Naive thymus-derived CD8-positive, alpha-beta T cell (primary cell): ENCODE data around the gene SCPEP1. TPM values are rescaled to one million over a fixed set of nuclear protein-coding genes. Genes with fewer than 3 reads are reported as not detected.

ENCODE experiments used
- ATAC-seq, 2 donors: fragments of 150-1000 bp; cut with Tn5 transposase in 1 of 2; sonication (Bioruptor Pico), chemical (Tn5 transposase) in 1 of 2; 1 replicate in 1 of 2; 2 replicates in 1 of 2; pipeline ENCODE4 v1.10.0; 2021; ENCODE audit warnings: mild to moderate bottlenecking in 2 of 2, moderate library complexity in 2 of 2
- POLR2A ChIA-PET: fragments of 350-600 bp; sonication (Branson Sonifier 250); formaldehyde crosslinking; loops from one replicate; lab custom pipeline; 2021; ENCODE audit warnings: antibody characterized with exemption; lab: Charles Lee
- DNase-seq, 10 donors: peaks; one replicate each; pipeline versions ENCODE4 v3.0.0 to v3.0.0-alpha.2; 2020 to 2022
- H3K27ac Mint-ChIP-seq, 10 donors: one replicate each; pipeline ENCODE4 v1.8.0; 2020 to 2022; ENCODE audit warnings: mild to moderate bottlenecking in 10 of 10, mixed read lengths in 10 of 10, moderate library complexity in 4 of 10, inconsistent platforms in 1 of 10
- H3K27me3 Mint-ChIP-seq, 5 donors: one replicate each; pipeline ENCODE4 v1.8.0; 2021 to 2022; ENCODE audit warnings: mixed read lengths in 5 of 5
- H3K36me3 Mint-ChIP-seq, 3 donors: one replicate each; pipeline ENCODE4 v1.8.0; 2020 to 2022; ENCODE audit warnings: mixed read lengths in 3 of 3, mild to moderate bottlenecking in 2 of 3, inconsistent platforms in 1 of 3
- H3K4me1 Mint-ChIP-seq, 4 donors: one replicate each; pipeline ENCODE4 v1.8.0; 2021 to 2022; ENCODE audit warnings: mixed read lengths in 4 of 4
- H3K4me3 Mint-ChIP-seq, 10 donors: one replicate each; pipeline ENCODE4 v1.8.0; 2020 to 2022; ENCODE audit warnings: mild to moderate bottlenecking in 10 of 10, mixed read lengths in 10 of 10, moderate library complexity in 6 of 10, inconsistent platforms in 1 of 10
- H3K9me3 Mint-ChIP-seq, 9 donors: one replicate each; pipeline ENCODE4 v1.8.0; 2020 to 2022; ENCODE audit warnings: mixed read lengths in 9 of 9, mild to moderate bottlenecking in 3 of 9, inconsistent platforms in 1 of 9, moderate library complexity in 1 of 9
- polyA plus RNA-seq, 3 donors: library from polyadenylated mRNA; unstranded; fragments of 300-500 nt; fragmentation: Illumina TruSeq; gene quantifications; one replicate each; pipeline ENCODE4 v1.2.3, GENCODE V29; 2021
- total RNA-seq, 8 experiments: library from RNA in 2 of 8; stranded (reverse) in 2 of 8; gene quantifications; one replicate each; pipeline ENCODE4 v1.2.3 and lab custom pipeline; 2021 to 2026

Gene SCPEP1
- total and polyA plus RNA-seq, 5 experiments from 2014 or later = 17.6 to 32.7 (median 28.2) TPM

DNA sequence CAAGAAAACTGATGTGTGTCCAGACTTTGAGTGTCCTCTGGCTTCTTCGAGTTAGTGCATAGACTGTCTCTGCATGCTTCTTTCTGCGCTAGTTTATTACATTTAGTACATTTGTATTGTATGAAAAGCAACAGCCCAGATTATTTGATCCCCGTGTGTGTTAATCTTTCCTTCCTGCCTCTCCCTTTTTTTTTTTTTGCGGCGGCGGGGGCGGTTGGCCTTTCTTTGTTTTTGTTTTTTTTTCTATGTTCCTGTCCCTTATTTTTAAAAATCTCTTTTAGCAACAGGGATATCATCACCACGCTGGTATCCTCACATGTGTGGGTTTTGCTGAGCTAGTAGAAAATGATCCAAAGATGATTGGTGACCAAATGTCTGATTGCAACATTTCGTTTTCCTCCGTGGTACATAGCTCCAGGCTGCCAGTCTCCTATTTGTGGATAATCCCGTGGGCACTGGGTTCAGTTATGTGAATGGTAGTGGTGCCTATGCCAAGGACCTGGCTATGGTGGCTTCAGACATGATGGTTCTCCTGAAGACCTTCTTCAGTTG is 9.4 kb downstream of the SCPEP1 start:
- Mint-ChIP-seq H3K9me3 (no peaks in the 10 kb centered on the region), H3K36me3 (peaks cover 0 to 77% (median 30%) of the 10 kb centered on the region in 3 donors), H3K4me1 (peaks cover 0 to 12% (median 3%) of the 10 kb centered on the region in 4 donors), H3K4me3 (no peak overlapping the region), H3K27me3 (no peaks in the 10 kb centered on the region), H3K27ac (no peak overlapping the region)
- DNase-seq (no peak), ATAC-seq (no peak)
- POLR2A ChIA-PET = interaction anchor here (0.6 to 0.7 kb wide), 3 partner anchors 9 to 68 kb away, joined by 3 to 5 read pairs (median 3); partner anchors contain the start of gene COIL

DNA sequence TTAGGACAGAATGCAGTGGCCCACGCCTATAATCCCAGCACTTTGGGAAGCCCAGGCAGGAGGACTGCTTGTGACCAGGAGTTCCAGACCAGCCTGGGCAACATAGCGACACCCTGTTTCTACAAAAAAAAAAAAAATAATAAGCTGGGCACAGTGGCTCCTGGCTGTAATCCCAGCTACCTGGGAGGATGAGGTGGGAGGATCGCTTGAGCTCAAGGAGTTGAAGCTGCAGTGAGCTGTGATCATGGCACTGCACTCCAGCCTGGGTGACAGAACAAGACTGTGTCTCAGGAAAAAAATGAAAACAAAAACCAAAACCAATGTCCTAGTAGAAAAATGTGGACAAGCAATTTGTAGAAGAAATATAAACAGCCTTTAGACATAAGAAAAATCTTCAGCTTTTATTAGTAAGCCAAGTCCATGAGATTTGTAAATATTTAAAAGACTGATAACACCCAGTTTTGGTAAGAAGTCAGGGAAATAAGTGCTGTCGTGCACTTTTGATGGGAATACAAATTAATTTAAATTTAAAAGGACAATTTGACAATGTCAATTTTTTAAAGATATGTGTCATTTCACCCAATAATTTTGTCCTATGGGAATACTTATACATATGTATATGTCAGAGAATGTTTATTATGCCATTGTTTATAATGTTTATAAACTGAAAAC is 11.1 kb downstream of the SCPEP1 start:
- Mint-ChIP-seq H3K36me3 (peaks cover 0 to 71% (median 28%) of the 10 kb centered on the region in 3 donors), H3K27me3 (no peaks in the 10 kb centered on the region), H3K9me3 (no peaks in the 10 kb centered on the region), H3K4me3 (no peak overlapping the region), H3K27ac (no peak overlapping the region), H3K4me1 (peaks cover 0 to 8% (median 3%) of the 10 kb centered on the region in 4 donors)
- DNase-seq = no peak
- ATAC-seq = no peak
- POLR2A ChIA-PET = interaction anchor here (0.7 kb wide), 1 partner anchor 9 kb away, joined by 7 read pairs; no protein-coding TSS in a partner anchor

DNA sequence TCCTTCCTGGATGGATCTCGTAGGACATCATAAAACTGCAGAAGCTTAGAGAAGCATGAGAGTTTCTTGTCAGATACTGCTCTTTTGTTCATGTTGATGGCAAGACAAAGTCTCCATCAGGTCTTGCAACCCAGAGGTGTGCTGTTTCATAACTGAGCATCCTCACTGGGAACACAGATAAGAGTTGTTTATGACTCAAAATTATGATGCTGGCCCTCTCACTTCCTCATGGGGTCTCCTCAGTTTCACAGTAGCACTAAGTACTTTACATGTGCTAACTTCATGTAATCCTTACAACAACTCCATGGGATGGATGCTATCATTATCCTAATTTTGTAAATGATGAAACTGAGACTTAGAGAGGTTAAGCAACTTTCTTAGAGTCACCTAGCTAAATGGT is 14.4 kb downstream of the SCPEP1 start:
- no peaks in the 10 kb centered on the region for H3K9me3 Mint-ChIP-seq
- no peaks in the 10 kb centered on the region for H3K4me1 Mint-ChIP-seq
- H3K27ac Mint-ChIP-seq = no peak overlapping the region
- H3K27me3 Mint-ChIP-seq = no peaks in the 10 kb centered on the region
- POLR2A ChIA-PET = no interaction called here
- H3K36me3 Mint-ChIP-seq = peaks cover 0 to 63% (median 28%) of the 10 kb centered on the region in 3 donors
- DNase-seq (no peak), ATAC-seq (no peak)
- H3K4me3 Mint-ChIP-seq = no peak overlapping the region

DNA sequence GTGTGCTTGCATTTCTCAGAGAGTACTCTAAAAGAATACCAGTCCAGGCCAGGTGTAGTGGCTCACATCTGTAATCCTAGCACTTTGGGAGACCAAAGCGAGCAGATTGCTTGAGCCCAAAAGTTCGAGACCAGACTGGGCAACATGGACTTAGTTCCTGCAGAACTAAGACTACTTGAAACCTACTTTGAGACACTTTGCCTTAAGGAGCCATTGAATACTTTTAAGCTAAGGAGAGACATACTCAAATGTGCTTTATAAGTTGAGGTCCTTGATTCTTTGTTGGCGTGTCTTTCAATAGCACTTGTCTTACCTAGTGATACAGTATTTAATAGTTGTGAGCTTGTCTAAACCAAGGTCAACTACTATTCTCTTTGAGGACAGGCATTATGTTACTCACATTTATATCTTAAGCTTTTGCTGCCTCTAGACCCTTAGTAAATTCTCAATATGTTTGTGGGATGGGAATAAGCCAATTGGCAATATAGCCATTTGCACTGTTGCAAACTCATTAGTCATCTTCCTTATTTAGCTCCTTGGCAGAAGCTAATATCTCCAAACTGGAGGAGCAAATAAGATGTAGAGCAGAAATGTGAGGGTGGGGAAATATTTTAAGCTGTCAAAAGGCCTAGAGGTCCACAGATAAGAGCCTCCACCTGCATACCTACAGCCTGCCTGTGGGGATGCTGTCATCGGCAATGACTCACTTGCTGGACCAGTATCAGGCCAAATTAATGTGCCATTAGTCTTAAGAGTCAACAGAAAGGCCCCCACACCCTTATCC is 16.3 kb downstream of the SCPEP1 start:
- H3K4me3 Mint-ChIP-seq = no peak overlapping the region
- ATAC-seq (no peak), DNase-seq (no peak)
- POLR2A ChIA-PET = no interaction called here
- no peak overlapping the region for H3K27ac Mint-ChIP-seq
- H3K27me3 Mint-ChIP-seq = no peaks in the 10 kb centered on the region
- no peaks in the 10 kb centered on the region for H3K9me3 Mint-ChIP-seq
- no peaks in the 10 kb centered on the region for H3K4me1 Mint-ChIP-seq
- H3K36me3 Mint-ChIP-seq = peaks cover 0 to 61% (median 31%) of the 10 kb centered on the region in 3 donors

DNA sequence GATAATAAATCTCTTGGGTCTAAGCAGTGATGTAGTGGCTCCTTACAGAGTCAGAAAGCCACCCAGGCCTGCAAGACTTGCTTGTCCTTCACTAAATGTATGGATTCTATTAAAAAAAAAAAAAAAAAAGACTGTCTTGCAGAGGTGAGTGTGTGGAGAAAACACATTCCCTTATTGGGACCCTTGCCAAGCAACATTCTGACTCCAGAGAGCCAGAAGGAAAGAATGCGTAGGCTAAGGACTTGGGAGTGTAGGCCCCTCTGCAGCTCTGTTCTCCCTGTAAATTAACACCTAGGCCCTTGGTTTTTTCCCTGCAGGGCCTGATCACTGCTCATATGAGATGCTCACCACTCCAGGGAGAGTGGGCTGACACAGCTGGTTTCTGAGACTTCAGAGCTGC is 17.8 kb downstream of the SCPEP1 start:
- POLR2A ChIA-PET = no interaction called here

DNA sequence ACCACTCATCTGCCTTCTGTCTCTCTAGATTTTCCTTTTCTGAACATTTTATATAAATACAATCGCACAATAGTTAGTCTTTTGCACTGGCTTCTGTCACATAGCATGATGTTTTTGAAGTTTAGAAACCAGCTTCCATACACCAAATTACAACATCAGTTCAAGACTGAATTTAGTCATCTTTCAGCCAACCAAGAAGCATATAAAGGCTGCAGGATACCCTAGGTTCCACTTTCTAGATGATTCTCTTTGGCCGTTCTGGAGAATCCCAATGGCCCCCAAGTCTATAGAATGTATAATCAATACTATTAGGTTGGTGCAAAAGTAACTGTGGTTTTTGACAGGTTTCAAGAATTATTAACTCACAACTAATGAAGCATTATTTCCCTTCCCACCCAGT is 19.4 kb downstream of the SCPEP1 start:
- POLR2A ChIA-PET = no interaction called here
- Mint-ChIP-seq H3K4me1 (no peaks in the 10 kb centered on the region), H3K9me3 (no peaks in the 10 kb centered on the region), H3K27ac (no peak overlapping the region), H3K4me3 (no peak overlapping the region), H3K27me3 (no peaks in the 10 kb centered on the region), H3K36me3 (peaks cover 0 to 53% (median 22%) of the 10 kb centered on the region in 3 donors)
- ATAC-seq = no peak
- no peak for DNase-seq

More for the DNA sequence above, 17.8 kb downstream of the SCPEP1 start:
- no peak overlapping the region for H3K4me3 Mint-ChIP-seq
- no peak overlapping the region for H3K27ac Mint-ChIP-seq
- no peaks in the 10 kb centered on the region for H3K4me1 Mint-ChIP-seq
- DNase-seq (no peak), ATAC-seq (no peak)
- H3K9me3 Mint-ChIP-seq = no peaks in the 10 kb centered on the region
- no peaks in the 10 kb centered on the region for H3K27me3 Mint-ChIP-seq
- peaks cover 0 to 53% (median 25%) of the 10 kb centered on the region in 3 donors for H3K36me3 Mint-ChIP-seq

DNA sequence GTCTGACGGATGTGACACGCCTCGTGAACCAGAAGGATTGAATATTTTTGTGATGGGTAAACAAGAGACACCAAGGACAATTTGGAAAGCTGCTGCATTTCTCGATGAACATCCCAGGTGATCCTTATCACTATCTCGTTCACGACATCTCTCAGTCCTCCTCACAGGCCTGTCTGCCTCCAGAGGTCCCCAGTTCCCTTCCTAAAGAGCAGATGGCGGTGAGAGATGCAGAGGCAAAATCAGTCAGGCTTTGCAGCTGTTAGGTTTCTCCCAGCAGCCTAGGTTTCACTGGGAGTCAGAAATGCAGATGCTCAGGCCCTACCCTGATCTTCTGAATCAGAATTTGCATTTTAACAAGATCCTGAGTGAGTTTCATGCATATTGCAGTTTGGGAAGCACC is 23.6 kb downstream of the SCPEP1 start:
- POLR2A ChIA-PET = no interaction called here

DNA sequence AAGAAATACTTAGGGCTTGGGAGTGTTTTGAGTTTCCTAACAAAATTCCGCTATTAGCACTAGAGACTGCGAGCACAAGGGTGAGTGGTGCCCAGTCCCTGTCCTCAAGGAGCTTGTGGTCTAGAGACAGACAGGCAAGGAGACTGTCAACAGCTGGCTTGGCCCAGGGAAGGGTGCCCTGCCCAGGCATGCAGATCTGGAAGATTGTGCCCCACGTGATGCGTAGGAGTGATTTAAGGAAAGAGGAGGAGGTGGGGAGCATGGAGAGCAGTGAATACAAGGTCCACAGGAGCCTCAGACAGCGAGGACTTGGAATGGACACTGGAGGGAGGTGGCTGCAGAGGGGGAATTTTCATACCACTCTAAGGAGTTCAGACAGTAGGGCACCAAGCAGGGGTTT is 25.0 kb downstream of the SCPEP1 start:
- H3K36me3 Mint-ChIP-seq = peaks cover 5 to 50% (median 10%) of the 10 kb centered on the region in 3 donors
- no peak overlapping the region for H3K4me3 Mint-ChIP-seq
- H3K9me3 Mint-ChIP-seq = no peaks in the 10 kb centered on the region
- POLR2A ChIA-PET = no interaction called here
- no peak for DNase-seq
- peaks cover 0 to 32% (median under 1%) of the 10 kb centered on the region in 4 donors for H3K4me1 Mint-ChIP-seq
- no peaks in the 10 kb centered on the region for H3K27me3 Mint-ChIP-seq
- peak overlapping the region in 4 of 10 donors; percentile 25 to 67 (median 32) for H3K27ac Mint-ChIP-seq
- ATAC-seq = no peak

More for the DNA sequence above, 23.6 kb downstream of the SCPEP1 start:
- H3K9me3 Mint-ChIP-seq = no peaks in the 10 kb centered on the region
- H3K27me3 Mint-ChIP-seq = no peaks in the 10 kb centered on the region
- DNase-seq (no peak), ATAC-seq (no peak)
- no peak overlapping the region for H3K4me3 Mint-ChIP-seq
- H3K4me1 Mint-ChIP-seq = peaks cover 0 to 32% (median under 1%) of the 10 kb centered on the region in 4 donors
- H3K36me3 Mint-ChIP-seq = peaks cover 5 to 57% (median 17%) of the 10 kb centered on the region in 3 donors
- no peak overlapping the region for H3K27ac Mint-ChIP-seq

DNA sequence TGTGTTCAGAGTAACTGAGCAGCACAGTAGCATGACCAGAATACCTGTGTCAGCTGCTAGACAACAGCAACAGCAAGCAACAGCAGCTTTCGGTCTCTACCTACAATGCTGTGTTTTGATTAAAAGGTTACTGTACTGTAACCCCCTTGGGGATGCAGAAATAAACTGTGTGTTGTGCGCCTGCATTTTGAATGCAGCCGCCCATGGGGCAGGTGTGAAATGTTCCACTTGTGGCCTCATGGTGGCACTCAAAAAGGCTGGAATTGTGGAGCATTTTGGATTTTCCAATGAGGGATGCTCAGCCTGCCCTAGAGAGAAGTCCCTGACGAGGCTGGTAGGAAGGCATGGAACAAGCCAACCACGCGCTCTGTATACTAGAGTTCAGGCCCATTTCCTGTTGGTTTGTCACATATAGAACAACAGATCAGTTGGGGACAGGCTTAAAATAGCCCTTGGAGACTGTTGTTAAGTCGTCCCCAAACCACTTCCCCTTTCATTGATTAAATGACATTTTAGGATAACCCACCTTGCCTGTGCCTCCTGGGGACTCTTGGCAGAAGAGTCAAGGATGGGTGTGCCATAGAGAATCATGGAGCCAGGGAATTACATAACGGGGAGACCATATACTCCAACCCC is 27.1 kb downstream of the SCPEP1 start:
- POLR2A ChIA-PET = no interaction called here
- H3K9me3 Mint-ChIP-seq = no peaks in the 10 kb centered on the region
- peaks cover 3 to 42% (median 5%) of the 10 kb centered on the region in 3 donors for H3K36me3 Mint-ChIP-seq
- ATAC-seq (peak in 1 of 2 donors; percentile 17), DNase-seq (peak in 2 of 10 donors; percentile 0 to 15)
- H3K27ac Mint-ChIP-seq = peak overlapping the region in 3 of 10 donors; percentile 54 to 77 (median 55)
- no peak overlapping the region for H3K4me3 Mint-ChIP-seq
- H3K4me1 Mint-ChIP-seq = peaks cover 3 to 35% (median 5%) of the 10 kb centered on the region in 4 donors
- no peaks in the 10 kb centered on the region for H3K27me3 Mint-ChIP-seq

DNA sequence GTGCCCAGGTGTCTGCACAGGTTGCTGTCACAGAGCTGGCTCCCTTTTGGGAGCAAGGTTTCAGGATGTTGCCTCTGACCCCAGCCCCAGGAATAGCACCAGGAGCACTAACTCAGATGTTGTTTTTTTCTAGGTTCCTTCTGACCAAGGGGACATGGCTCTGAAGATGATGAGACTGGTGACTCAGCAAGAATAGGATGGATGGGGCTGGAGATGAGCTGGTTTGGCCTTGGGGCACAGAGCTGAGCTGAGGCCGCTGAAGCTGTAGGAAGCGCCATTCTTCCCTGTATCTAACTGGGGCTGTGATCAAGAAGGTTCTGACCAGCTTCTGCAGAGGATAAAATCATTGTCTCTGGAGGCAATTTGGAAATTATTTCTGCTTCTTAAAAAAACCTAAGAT is 28.1 kb downstream of the SCPEP1 start:
- H3K4me3 Mint-ChIP-seq = no peak overlapping the region
- ATAC-seq (no peak), DNase-seq (no peak)
- no peaks in the 10 kb centered on the region for H3K9me3 Mint-ChIP-seq
- H3K36me3 Mint-ChIP-seq = peaks cover 3 to 37% (median 5%) of the 10 kb centered on the region in 3 donors
- POLR2A ChIA-PET = no interaction called here
- H3K27me3 Mint-ChIP-seq = no peaks in the 10 kb centered on the region
- H3K27ac Mint-ChIP-seq = peak overlapping the region in 1 of 10 donors; percentile 55
- H3K4me1 Mint-ChIP-seq = peaks cover 4 to 40% (median 8%) of the 10 kb centered on the region in 4 donors

DNA sequence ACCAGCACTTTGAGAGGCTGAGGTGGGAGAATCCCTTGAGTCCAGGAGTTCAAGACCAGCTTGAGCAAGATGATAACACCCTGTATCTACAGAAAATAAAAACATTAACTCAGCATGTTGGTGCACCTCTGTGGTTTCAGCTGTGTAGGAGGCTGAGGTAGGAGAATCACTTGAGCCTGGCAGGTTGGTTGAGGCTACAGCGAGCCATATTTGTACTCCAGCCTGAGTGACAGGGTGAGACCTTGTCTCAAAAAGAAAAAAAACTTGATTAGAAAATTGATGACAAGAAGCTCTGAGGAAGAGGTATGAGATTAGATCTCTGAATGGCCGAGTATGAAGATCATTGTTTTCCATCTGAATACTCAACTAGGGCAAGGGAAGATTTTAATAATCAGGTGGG is 31.0 kb downstream of the SCPEP1 start:
- no peak for DNase-seq

More for the DNA sequence above, 31.0 kb downstream of the SCPEP1 start:
- POLR2A ChIA-PET = interaction anchor here (0.6 to 0.9 kb wide), 2 partner anchors 23 to 45 kb away, joined by 3 to 4 read pairs; no protein-coding TSS in a partner anchor
- Mint-ChIP-seq H3K4me3 (no peak overlapping the region), H3K27me3 (peaks cover 0 to 1% (median 0%) of the 10 kb centered on the region in 5 donors), H3K9me3 (no peaks in the 10 kb centered on the region), H3K36me3 (peaks cover 0 to 18% (median 0%) of the 10 kb centered on the region in 3 donors), H3K4me1 (peaks cover 4 to 29% (median 8%) of the 10 kb centered on the region in 4 donors), H3K27ac (peak overlapping the region in 1 of 10 donors; percentile 63)
- ATAC-seq = no peak
